IPS-15b (cell line): ENCODE measurements around the gene RAN.

ENCODE experiments used
- H3K27me3 ChIP-seq: one replicate; pipeline ENCODE4 v1.6.1; 2013; ENCODE audit warnings: low read length; ENCODE audit not compliant: control insufficient read depth, insufficient read depth
- H3K36me3 ChIP-seq: one replicate; pipeline ENCODE4 v1.6.1; 2013; ENCODE audit warnings: low read length; ENCODE audit not compliant: control insufficient read depth, insufficient read depth
- H3K4me1 ChIP-seq: one replicate; pipeline ENCODE4 v1.6.1; 2013; ENCODE audit warnings: mild to moderate bottlenecking, low read length; ENCODE audit not compliant: control insufficient read depth, insufficient read depth
- H3K4me3 ChIP-seq: one replicate; pipeline ENCODE4 v1.5.1; 2013; ENCODE audit warnings: low read depth, low read length
- H3K9ac ChIP-seq: one replicate; pipeline ENCODE4 v1.6.1; 2013; ENCODE audit warnings: low read depth, mild to moderate bottlenecking, low read length
- H3K9me3 ChIP-seq: one replicate; pipeline ENCODE4 v1.6.1; 2013; ENCODE audit warnings: mild to moderate bottlenecking, low read length; ENCODE audit not compliant: control insufficient read depth, insufficient read depth

Gene RAN

GRCh38 chr12:130924966-130925665 lies 53.2 kb downstream of the RAN start:
- Histone ChIP-seq H3K4me1 (no peaks in the 10 kb centered on the region), H3K9ac (no peak overlapping the region), H3K9me3 (no peaks in the 10 kb centered on the region), H3K36me3 (no peaks in the 10 kb centered on the region), H3K4me3 (no peak overlapping the region), H3K27me3 (no peaks in the 10 kb centered on the region)

- Histone ChIP-seq H3K4me3 (no peak overlapping the region), H3K9ac (no peak overlapping the region), H3K36me3 (no peaks in the 10 kb centered on the region), H3K9me3 (no peaks in the 10 kb centered on the region), H3K27me3 (no peaks in the 10 kb centered on the region), H3K4me1 (no peaks in the 10 kb centered on the region)
Measured at GRCh38 chr12:130925666-130926015, 53.8 kb downstream of the RAN start.
